Ramos (cell line): ENCODE results near the gene NCR3LG1.
"Not testable (repeated sequence)": the region's sequence is repeated elsewhere in the genome, so short reads cannot be mapped to it uniquely, and the experiment has no call there.

Source experiments
- in situ Hi-C: fragments of 300-500 bp; cut with MboI; formaldehyde crosslinking; loops from one replicate; pipeline ENCODE4 v1.14.3; 2022; ENCODE audit warnings: low sequenced_read_pairs; ENCODE audit not compliant: unreplicated experiment

The NCR3LG1 gene

DNA sequence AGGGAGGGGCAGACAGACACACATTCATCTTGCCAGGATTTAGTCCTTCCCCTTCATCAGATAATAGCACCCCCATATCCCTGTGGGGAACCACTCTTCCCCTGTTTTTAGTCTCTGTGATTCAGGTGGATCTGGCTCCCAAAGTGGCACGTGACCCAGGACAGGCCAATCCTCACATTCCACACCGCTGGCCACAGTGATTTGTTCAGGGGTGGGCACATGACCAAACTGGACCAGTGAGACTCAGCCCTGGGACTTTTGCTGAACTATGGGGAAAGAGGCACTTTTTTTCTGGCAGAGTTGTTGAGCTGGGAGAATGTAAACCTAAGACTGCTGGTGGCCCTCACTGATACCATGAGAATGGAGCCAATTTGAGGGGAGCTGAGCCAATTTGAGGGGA, 56.0 kb downstream of the NCR3LG1 start:
- in situ Hi-C loops = no loop called here

DNA sequence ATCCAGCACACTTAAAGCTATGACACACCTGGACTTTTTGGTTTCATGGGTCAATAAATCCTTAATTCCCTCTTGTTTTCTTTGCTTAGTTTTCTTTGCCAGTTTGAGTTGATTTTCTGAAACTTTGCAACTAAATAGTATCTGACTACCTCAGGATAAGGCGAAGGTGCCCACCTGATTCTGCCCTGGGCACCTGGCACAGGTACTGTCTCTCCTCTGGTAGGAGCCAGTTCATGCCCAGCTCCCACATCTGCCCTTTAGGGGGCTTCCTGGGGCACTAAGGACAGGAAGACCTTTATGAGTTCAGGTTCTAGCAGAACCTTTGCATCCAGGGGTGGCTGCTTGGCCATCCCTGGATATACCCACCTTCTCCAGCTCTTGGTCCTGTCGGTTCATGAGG, 56.4 kb downstream of the NCR3LG1 start:
- in situ Hi-C loops = no loop called here

DNA sequence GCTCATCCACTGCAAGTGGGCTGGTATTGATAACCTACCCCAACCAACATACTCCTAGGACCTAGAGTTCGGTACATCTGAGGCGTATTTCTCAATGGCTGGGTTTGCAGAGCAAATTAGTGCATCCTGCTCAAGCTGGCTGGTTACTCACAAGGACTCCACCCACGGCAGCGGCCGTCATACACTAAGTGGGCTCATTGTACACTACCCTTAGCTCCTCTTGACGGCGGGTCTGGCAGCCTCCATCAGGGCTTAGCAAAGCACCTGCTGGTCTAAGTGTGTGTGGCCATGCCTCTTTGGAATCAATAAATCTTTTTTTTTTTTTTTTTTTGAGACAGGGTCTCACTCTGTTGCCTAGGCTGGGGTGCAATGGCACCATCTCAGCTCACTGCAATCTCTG, 57.0 kb downstream of the NCR3LG1 start:
- in situ Hi-C loops = no loop called here

DNA sequence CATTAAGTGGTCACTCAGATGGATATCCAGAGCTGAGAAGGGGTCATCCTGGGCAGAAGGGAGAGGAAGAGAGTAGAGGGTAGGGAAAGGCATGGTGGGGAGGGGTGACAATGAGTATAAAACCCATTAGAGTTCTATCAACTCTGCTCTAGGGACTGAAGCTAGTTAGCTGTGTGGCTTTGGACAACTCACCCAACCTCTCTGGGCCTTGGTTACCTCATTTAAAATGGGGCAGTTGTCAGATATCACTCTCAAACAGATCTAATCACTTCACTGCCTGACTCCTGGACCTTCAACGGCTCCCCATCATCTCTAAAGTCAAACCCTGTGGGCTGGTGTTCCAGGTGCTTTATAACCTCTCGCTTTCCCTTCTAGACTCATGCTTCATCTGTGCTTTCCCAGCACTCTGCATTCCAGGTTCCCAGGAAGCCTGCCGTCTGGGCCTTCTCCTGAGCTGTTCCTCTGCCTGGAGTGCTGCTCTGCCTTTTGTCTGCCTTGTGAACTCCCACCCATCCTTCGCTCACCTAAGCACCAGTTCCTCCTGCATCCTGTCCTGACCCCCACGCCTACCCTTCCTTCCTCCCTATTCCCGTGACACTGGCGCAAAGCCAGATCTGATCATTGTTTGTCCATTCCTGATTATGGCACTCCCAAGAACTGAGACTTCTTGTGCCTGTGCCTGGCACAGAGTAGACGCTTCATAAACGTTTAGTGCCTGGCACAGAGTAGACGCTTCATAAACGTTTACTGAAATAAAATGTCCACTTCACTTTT, 59.2 kb downstream of the NCR3LG1 start:
- in situ Hi-C loops = no loop called here

DNA sequence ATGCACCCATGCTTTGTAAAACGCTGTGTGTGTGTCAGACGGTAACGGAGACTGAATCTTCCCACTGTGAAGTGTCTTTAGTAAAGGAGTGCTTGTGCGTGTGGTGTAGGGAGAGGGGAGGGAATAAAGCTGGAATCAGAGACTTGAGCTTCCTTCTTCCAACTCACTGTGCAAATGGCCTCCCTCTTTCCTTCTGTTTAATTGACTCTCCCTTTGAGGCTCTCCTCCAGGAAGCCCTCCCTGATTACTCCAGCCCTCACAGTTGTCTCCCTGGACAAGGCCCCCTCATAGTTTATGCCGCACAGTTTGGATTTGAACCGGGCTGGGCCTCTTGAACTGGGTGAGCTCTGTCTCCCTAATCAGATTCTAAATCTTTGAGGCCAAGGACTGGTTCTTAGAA, 59.8 kb downstream of the NCR3LG1 start:
- in situ Hi-C loops = no loop called here

DNA sequence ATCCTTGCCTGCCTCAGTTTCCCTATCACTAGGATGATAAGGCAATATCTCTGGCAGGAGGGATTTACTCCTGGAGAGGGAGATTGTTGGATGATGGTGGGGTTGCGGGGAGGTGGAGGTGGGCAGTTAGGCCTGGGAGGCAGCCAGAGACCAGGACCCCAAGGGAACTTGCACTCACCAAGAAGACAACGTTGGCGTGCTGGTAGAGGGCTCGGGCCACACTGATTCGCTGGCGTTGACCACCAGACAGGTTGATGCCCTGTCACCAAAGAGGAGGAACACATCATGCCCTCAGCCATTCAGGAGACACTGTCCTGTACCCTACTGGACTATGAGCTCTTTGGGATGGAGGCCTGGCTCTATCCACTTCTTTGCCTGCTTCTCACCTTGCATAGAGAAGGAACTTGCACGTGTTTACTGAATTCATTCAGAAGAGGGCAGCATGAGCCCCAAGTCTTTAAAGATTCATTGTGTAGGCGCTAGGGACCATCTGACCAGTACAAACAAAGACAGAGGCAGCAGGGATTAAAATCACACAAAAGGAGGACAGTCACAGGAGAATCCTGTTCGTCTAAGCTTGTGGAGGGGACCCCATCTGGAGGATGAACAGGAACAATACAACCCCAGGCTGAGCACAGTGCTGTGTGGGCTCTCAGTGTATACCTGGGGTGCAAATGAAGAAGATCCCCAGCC, 61.0 kb downstream of the NCR3LG1 start:
- in situ Hi-C loops = no loop called here

DNA sequence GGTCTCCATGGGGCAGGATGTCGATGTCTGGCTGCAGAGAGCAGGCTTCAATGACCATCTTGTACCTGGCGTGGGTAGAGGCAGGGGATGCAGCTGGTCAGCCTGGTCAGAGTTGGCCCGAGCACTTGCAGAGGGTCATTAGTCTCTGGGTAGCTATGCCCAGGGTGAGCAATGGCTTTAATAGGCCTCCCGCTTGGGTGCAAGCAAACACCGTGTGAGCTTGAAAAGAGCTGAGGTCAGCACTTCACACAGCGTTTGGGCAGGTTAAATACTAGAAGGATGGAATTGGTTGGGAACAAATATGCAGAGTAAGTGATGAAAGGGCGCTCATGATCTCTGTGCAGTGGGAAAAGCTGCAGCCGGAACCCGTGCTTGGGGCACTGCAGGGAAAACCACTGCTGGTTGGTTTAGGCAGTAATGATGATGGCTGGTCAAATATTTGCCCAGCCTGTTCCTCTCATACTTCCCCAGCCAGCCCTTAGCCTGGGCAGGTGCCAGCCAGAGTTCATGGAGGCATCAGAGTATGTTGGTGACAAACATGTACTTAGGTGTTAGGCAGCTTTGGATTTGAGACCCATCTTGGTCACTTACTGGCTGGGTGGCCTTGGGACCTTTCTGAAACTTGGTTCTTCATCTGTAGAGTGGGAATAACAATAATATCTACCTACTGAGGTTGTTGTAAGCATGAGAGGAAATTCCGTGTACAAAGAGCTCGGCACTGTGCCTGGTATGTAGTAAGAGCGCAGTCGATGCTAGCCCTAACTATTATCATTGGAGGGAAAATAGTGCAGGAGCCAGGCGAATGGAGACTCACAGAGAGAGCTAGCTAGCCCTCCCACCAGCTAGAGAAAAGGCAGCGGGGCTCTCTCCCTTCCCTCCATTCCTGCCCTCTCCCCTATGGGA, 62.1 kb downstream of the NCR3LG1 start:
- in situ Hi-C loops = no loop called here

DNA sequence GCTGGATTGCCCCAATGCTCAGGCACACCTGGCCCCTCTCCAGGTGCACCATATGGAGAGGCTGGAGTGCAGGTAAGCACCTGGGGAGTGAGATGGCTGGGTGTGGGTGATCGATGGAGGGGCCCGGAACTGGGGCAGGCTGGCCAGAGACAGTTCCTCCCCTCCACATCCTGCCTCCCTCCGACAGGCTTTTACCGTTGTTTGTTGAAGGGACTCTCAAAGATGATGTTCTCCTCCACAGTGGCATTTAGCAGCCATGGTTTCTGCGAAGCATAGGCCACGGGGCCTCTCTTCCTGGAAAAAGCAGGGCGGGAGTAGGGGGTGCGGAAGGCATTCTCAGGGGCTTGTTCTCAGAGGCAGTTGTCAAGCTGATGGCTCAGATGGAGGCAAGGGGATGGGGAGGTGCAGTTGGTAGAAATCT, 62.7 kb downstream of the NCR3LG1 start:
- in situ Hi-C loops = no loop called here

DNA sequence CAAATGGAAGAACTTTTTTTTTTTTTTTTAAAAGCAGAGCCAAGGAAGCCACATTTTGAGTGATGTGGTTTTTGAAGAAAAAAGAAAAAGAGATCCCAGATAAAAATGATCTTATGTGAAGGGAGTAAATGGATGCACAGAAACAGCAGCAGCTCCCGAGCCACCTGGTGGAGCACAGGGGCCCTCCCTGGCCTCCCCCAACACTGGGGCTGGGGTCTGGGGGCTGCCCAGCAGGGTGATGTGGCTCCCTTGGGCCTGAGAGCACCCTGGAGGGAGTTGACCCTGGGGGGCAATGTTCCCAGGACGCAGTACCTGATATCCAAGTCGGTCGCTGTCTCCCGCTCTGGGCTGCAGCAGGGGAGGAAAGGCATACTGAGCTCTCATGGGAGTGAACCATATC, 63.4 kb downstream of the NCR3LG1 start:
- in situ Hi-C loops = no loop called here

DNA sequence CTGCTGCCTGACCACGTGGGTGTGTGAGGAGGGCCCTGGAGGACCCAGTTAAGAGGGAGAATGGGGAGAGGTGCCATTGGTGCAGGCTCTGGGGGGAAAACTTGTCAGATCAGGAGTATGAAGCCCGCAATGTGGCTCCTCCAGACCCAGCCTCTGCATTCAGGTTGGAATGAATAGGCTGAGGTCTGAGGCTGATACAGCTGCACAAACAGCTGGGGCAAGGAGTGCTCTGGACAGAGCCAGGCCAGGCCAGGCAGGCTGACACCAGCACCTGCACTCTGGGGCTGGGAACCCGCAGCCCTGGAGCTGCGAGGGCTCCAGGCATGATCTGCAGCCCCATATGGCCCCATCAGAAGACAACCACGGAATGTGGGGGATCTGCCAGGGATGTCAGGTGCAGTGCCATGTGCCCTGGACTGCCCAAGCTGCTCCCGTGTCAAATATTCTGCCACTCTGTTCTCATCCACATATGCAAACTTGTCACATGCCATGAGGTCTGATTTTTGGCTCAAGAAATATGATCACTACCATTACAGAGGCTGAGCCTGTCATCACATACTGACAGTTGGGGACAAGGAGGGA, 64.0 kb downstream of the NCR3LG1 start:
- in situ Hi-C loops = no loop called here

DNA sequence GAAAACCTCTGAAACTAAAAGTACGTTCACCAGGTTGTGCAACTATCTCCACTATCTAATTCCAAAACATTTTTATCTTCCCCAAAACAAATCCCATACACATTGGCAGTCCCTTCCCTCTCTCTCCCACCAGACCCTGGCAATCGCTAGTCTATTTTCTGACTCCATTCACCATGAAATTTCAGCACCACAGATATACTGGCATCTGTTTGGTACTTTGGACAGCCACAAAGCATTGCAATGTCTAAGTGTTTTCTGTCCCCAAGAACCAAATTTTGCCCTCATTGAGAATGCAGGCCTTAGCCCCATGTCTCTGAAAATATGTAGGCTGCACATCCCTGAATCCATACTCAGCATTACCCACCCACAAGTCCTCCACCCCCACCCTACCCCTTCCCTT, 64.9 kb downstream of the NCR3LG1 start:
- in situ Hi-C loops = no loop called here

DNA sequence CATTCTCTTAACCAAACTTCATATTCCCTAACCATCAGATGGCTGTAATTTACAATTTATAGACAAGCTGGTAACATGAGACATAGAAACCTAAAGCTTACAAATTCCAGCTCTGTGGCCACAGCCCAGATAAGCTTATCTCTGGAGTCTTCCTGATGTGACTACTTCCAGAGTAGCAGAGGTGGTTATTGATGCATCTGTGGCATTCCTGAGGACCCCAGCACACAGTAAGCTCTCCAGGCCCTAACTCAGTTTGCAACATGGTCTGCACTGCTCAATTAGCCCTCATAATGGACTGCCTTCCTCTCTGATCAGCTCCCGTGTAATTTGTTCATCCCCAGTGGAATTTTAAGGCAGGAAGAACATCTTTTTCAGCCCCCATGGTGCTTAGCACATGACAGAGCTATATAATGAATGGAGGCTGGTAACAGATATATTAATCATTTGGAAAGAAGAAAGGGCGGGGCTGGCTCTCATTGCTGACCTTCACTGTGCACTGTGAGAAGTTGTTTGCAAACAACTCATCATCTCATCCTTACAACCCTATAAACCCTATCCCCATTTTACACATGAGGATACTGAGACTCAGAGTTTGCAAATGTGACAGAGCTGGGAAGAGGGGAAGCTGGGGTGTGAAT, 67.0 kb downstream of the NCR3LG1 start:
- in situ Hi-C loops = no loop called here

DNA sequence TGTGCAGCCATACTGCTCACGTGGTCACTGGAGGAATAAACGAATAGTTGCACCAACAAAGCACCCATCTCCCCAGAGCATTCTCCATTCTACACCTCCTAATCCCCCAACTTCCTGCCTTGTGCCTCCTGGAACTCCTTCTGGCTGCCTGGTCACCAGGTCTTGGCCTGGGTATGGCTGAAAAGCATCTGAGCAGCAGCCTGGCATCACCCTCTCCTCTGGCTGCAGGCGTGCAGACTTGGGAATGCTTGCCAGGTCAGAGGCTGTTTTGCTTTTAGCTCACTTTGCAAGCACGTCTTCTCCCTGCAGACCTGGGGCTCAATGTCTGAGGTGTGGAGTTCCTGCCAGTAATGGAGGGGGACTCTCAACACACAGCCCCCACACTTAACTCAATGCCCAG, 70.2 kb downstream of the NCR3LG1 start:
- in situ Hi-C loops = no loop called here

DNA sequence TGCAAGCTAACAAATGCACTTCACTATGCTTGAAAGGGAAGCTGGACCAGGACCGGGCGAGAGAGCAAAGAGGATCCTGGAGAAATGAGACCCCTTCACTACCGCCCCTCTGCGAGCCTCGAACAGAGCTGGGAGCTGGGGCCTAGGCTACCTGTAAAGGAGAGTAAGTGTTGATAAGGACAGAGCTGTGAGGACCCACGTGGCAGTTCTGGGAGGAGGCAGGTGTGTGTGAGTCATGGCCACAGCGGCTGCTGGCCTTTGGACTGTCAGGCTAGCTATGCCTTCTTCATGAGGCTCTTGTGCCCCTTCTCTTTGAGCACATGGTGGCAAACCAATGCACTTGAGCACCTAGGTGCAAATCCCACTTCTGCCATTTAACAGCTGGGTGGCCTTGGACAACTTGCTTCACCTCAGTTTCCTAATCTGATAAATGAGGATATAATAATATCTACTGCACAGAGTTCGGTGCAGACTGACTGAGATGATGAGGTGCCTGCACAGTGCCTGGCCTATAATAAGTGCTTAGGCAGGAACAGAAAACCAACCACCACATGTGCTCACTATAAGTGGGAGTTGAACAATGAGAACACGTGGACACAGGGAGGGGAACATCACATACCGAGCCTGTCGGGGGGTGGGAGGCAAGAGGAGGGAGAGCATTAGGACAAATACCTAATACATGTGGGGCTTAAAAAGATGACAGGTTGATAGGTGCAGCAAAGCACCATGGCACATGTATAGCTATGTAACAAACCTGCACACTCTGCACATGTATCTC, 72.1 kb downstream of the NCR3LG1 start:
- in situ Hi-C loops = no loop called here

DNA sequence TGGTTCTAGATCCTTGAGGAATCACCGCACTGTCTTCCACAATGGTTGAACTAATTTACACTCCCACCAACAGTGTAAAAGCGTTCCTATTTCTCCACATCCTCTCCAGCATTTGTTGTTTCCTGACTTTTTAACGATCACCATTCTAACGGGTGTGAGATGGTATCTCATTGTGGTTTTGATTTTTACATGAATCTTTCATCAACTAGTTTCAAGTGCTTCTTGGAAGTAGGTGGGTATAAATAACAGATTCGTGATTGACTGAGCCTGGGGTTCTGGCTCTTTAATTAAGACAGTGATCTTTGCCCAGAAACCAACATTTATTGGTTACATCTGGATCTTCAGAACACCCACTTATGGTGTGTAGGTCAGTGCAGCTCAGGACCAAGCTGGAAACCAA, 74.6 kb downstream of the NCR3LG1 start:
- in situ Hi-C loops = not testable (repeated sequence)
